ENCODE data around the gene CERS4. TPM values are rescaled to one million over a fixed set of nuclear protein-coding genes. Genes with fewer than 3 reads are reported as not detected.
"Not testable (repeated sequence)": the region's sequence is repeated elsewhere in the genome, so short reads cannot be mapped to it uniquely, and the experiment has no call there.

CERS4 gene
- total and polyA plus RNA-seq, 2 donors from 2014 or later = 36.5 to 65.5 TPM

- FAIRE-seq = no peak
- no peaks in the 10 kb centered on the region for H3K9me3 ChIP-seq (ENCODE audit: control insufficient read depth in 2 of 3, insufficient read depth in 1 of 3, low read length in 3 of 3)
- H3K4me1 ChIP-seq (ENCODE audit: control insufficient read depth in 2 of 3, insufficient read depth in 2 of 3, low read depth in 1 of 3, low read length in 3 of 3) = peaks cover 0 to 12% (median 0%) of the 10 kb centered on the region in 3 donors
- no peak overlapping the region for H3K4me3 ChIP-seq (ENCODE audit: low read length in 3 of 3)
- no peaks in the 10 kb centered on the region for H3K27me3 ChIP-seq (ENCODE audit: control insufficient read depth, insufficient read depth, low read length)
- H3K36me3 ChIP-seq (ENCODE audit: control insufficient read depth in 2 of 3, insufficient read depth in 3 of 3, low read length in 3 of 3) = no peaks in the 10 kb centered on the region
- H3K9ac ChIP-seq (ENCODE audit: low read length in 3 of 3) = no peak overlapping the region
- intact Hi-C loops (cut with DNase I) = no loop called here
- DNase-seq = no peak
- no peak overlapping the region for H3K27ac ChIP-seq (ENCODE audit: low read depth in 2 of 2, low read length in 2 of 2)
- no peak for TF ChIP-seq CTCF (IDR thresholded peaks at IDR 0.05; ENCODE audit: borderline replicate concordance, extremely low read depth, insufficient read depth)
These were observed 2.8 kb upstream of the CERS4 start for GRCh38 chr19:8206147-8207087.

GRCh38 chr19:8207326-8207725 lies 1.8 kb upstream of the CERS4 start:
- intact Hi-C loops (cut with DNase I); H3K27ac ChIP-seq (ENCODE audit: low read depth in 2 of 2, low read length in 2 of 2); H3K9me3 ChIP-seq (ENCODE audit: control insufficient read depth in 2 of 3, insufficient read depth in 1 of 3, low read length in 3 of 3); H3K36me3 ChIP-seq (ENCODE audit: control insufficient read depth in 2 of 3, insufficient read depth in 3 of 3, low read length in 3 of 3); FAIRE-seq; H3K4me3 ChIP-seq (ENCODE audit: low read length in 3 of 3); H3K9ac ChIP-seq (ENCODE audit: low read length in 3 of 3); H3K27me3 ChIP-seq (ENCODE audit: control insufficient read depth, insufficient read depth, low read length); DNase-seq: not testable (repeated sequence)
- H3K4me1 ChIP-seq (ENCODE audit: control insufficient read depth in 2 of 3, insufficient read depth in 2 of 3, low read depth in 1 of 3, low read length in 3 of 3) = peaks cover 0 to 12% (median 0%) of the 10 kb centered on the region in 3 donors

GRCh38 chr19:8208119-8208921 lies 850 bp upstream of the CERS4 start:
- intact Hi-C loops (cut with DNase I) = no loop called here

More at GRCh38 chr19:8208119-8208921, 850 bp upstream of the CERS4 start:
- Histone ChIP-seq H3K4me1 (ENCODE audit: control insufficient read depth in 2 of 3, insufficient read depth in 2 of 3, low read depth in 1 of 3, low read length in 3 of 3) (peaks cover 0 to 12% (median 0%) of the 10 kb centered on the region in 3 donors), H3K9ac (ENCODE audit: low read length in 3 of 3) (no peak overlapping the region), H3K36me3 (ENCODE audit: control insufficient read depth in 2 of 3, insufficient read depth in 3 of 3, low read length in 3 of 3) (no peaks in the 10 kb centered on the region), H3K27ac (ENCODE audit: low read depth in 2 of 2, low read length in 2 of 2) (no peak overlapping the region), H3K27me3 (ENCODE audit: control insufficient read depth, insufficient read depth, low read length) (no peaks in the 10 kb centered on the region), H3K9me3 (ENCODE audit: control insufficient read depth in 2 of 3, insufficient read depth in 1 of 3, low read length in 3 of 3) (no peaks in the 10 kb centered on the region), H3K4me3 (ENCODE audit: low read length in 3 of 3) (peak overlapping the region in 1 of 3 donors; percentile 43)
- FAIRE-seq (no peak), DNase-seq (peak in 2 of 5 donors; percentile 23 to 68)
- no peak for TF ChIP-seq CTCF (IDR thresholded peaks at IDR 0.05; ENCODE audit: borderline replicate concordance, extremely low read depth, insufficient read depth)

Measured in kidney (tissue), 14 donors.